ES-I3 (cell line): ENCODE results near the gene DEAF1.

Experiments
- H3K36me3 ChIP-seq: 2 replicates; pipeline ENCODE4 v1.6.1; 2013; ENCODE audit warnings: mild to moderate bottlenecking, low read length, control low read depth, moderate library complexity; ENCODE audit not compliant: insufficient read depth
- H3K4me1 ChIP-seq: 2 replicates; pipeline ENCODE4 v1.6.1; 2013; ENCODE audit warnings: mild to moderate bottlenecking, control low read depth, low read length; ENCODE audit not compliant: insufficient read depth
- H3K9ac ChIP-seq: 2 replicates; pipeline ENCODE4 v1.6.1; 2013; ENCODE audit warnings: low read depth, mild to moderate bottlenecking, low read length, moderate library complexity
- H3K9me3 ChIP-seq: 2 replicates; pipeline ENCODE4 v1.6.1; 2013; ENCODE audit warnings: mild to moderate bottlenecking, low read length, moderate library complexity; ENCODE audit not compliant: control insufficient read depth, insufficient read depth

Gene DEAF1

DNA sequence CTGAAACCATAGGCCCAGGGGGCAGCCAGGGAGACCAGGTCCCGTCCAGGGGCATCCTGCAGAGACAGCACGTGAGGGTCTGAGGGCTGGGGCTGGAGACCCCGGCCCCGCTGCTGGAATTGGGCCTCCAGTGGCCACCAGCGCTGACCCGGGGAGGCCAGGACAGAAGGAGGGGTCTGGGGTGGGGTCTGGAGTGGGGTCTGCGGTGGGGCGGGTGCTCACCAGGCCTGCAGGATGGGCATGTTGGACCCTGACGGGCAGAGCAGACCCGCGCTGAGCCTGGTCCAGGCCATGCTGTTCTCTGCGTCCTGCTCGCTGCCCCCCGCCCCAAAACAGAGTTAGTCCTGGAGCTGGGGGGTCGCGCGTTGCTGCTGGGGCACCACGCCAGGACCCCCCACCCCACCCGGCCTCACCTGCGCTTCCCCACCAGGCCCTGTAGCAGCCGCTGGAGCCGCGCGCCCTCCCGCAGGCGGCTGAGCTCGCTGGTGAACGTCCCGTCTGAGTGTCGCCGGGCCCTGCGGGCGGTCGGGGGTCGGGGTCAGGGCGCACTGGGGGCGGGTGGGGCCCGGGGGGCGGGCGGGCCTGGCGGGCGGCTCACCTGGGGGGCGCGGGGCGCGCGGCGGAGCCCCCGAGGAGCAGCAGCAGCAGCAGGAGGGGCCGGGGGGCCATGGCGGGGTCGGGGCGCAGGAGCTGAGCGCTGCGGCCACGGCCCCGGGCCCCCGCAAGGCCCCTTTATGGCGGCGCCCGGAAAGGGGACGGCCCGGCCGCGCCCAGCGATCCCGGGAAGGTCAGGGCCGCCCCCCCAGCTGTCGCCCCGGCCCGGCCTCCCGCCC lies 68.3 kb downstream of the DEAF1 start, which contains the start of gene SCT:
Gene SCT, minus strand, starts transcription at position 707 of the 833 bp plus-strand sequence. Its CDS starts 38 bp downstream, at position 669.
- Histone ChIP-seq H3K9ac (no peak within 1 kb of the TSS), H3K4me1 (no peaks in the 10 kb centered on the region; the same call in 1 of the 2 replicates), H3K9me3 (no peaks in the 10 kb centered on the region), H3K36me3 (no peaks in the 10 kb centered on the region)

DNA sequence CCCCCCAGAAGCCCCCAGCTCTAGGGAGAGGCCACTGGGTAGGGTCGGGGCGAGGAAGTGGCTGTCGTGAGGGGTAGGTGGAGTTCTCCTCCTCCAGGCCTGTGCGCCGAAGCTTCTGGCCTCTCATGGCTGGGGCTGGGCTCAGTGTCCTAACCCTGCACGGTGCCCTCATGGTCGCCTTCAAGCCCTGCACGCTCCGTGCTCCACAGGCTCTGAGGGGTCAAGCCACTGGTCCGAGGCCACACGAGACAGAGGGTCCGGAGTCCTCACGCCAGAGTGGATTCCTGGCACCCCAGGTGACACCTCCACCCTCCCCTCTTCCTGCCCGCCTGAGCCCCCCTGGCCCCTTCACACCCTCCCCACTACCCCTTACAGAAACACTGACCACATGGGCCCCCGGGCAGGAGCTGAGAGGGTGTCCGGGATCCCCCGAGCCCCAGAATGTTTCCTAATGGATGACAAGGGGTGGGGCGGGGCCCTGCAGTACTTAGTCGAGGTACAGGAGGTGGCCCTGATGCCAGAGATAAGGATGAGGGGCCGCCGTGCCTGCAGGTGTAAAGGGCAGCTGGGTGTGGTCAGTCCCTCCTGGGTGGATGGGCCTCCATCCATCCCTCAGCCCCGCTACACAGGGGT lies 69.3 kb downstream of the DEAF1 start:
- H3K9ac ChIP-seq: no peak overlapping the region
- no peaks in the 10 kb centered on the region; the same call in 1 of the 2 replicates for H3K4me1 ChIP-seq

DNA sequence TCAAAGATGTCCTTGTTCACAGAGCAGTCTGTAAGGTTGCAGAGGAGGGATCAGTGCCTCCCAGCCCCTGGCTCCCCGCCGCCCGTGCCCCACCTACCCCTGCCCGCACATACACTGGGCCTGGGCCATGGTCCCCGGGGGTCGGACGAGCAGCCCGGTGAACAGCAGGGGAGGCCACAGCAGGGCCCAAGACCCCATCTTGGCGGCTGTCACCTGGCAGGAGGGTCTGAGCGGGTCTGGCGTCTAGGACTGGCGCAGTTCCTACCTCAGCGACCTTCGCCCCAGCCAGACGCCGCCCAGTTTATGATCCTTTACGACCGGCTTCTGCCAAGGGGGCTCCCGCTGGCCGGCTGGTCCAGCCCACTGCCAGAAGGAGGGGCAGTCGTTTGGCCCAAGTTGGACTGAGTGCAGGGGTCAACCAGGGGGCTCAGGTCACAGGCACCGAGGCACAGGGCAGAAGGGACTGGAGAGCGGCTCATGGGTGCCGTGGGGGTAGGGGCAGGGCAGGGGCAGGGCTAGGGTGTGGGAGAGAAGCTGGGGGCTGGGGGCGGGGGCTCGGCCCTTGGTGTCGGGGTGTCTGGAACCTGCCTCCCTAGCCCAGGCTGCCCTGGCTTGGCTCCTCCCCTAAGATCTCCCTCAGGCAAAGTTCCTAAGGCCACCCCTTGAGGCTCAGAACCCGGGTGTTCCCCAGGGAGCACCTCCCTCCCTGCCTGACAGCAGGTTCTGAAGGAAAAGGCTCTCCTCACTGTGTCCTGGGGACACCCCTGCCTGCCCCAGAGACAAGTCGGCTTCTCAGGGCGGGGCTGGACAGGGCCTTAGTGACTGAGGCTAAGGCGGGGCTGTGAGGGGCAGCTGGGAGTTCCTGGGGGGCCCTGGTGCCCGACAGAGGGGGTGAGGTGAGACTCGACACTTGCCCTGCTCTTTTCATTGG lies 70.1 kb downstream of the DEAF1 start, which contains the start of gene CDHR5:
Gene CDHR5, minus strand, starts transcription at position 251 of the 931 bp plus-strand sequence. Its CDS starts 53 bp downstream, at position 198.
- Histone ChIP-seq H3K9me3 (no peaks in the 10 kb centered on the region), H3K4me1 (no peaks in the 10 kb centered on the region; the same call in 1 of the 2 replicates), H3K9ac (no peak within 1 kb of the TSS), H3K36me3 (no peaks in the 10 kb centered on the region)

More for the DNA sequence above, 69.3 kb downstream of the DEAF1 start:
- no peaks in the 10 kb centered on the region for H3K9me3 ChIP-seq
- H3K36me3 ChIP-seq: no peaks in the 10 kb centered on the region

- Histone ChIP-seq H3K4me1 (no peaks in the 10 kb centered on the region), H3K9me3 (no peaks in the 10 kb centered on the region), H3K9ac (no peak overlapping the region), H3K36me3 (no peaks in the 10 kb centered on the region)
These were observed 70.9 kb downstream of the DEAF1 start for GRCh38 chr11:623999-624704.

DNA sequence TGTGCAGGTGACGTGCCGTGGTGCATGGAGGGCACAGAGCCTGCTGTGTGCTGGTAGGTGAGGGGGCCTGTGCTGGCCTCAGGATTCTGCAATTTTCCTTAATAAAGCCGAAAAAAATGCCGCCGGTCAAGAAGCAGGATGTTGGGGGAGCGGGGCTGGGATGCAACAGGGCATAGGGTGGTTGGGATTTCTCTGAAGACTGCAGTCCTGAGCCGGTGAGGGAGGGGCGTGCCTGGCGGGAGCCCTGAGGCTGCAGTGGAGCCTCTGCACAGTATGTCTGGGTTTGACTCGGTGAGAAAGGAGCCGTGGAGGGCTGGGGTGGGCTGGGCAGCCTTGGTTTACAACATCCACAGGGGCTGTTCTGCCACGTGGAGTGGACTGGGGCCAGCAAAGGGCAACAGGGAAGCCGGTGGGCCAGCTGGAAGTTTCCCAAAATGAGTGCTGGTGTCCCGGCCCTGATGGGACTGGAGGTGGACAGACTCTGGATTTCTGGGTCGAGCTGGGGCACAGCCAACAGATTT lies 71.6 kb downstream of the DEAF1 start:
- Histone ChIP-seq H3K4me1 (no peaks in the 10 kb centered on the region), H3K9me3 (no peaks in the 10 kb centered on the region), H3K9ac (no peak overlapping the region), H3K36me3 (no peaks in the 10 kb centered on the region)

GRCh38 chr11:621838-622237 lies 73.2 kb downstream of the DEAF1 start:
- no peak overlapping the region for H3K9ac ChIP-seq
- no peaks in the 10 kb centered on the region for H3K9me3 ChIP-seq
- H3K36me3 ChIP-seq: no peaks in the 10 kb centered on the region
- H3K4me1 ChIP-seq: no peaks in the 10 kb centered on the region

DNA sequence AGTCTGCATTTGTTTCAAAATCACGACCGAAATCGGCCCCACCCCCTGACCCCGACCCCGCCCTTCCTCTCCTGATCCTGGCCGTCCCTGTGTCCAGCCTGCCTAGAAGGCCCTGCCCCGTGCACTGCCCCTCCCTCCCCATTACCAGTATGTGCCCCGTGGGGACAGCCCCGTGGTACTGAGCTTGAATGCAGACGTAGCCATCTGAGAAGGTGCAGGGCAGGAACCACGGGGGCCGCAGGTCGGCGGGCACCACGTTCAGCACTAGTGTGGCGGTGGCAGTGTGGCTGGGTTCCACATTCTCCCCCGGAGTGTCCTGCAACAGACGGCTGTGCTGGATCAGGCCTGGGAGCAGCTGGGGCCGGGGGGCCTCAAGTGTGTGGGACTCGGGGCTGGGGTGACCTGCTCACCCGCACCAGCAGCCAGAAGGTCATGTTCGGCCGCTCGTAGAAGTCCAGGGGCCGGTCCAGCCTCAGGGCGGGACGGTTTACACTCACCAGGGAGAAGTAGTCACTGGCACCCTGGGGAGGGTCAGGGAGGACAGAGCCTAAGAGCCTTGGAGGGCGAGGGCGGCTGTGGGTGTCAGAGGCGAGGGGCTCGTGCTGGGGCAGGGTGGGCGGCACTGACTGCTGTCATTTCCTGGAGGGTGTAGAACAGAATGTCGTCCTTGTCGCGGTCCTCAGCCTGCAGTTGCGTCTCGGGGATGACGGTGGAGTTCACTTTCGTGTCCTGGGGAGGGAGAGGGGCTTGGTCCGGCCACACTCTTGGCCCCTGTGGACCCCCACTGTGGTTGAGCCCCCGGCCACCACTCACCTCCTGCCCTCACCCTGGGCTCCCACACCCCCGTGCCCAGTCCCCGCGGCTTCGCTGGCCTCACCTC lies 73.8 kb downstream of the DEAF1 start:
- Histone ChIP-seq H3K4me1 (no peaks in the 10 kb centered on the region; the same call in 1 of the 2 replicates), H3K9me3 (no peaks in the 10 kb centered on the region), H3K36me3 (no peaks in the 10 kb centered on the region), H3K9ac (no peak overlapping the region)

DNA sequence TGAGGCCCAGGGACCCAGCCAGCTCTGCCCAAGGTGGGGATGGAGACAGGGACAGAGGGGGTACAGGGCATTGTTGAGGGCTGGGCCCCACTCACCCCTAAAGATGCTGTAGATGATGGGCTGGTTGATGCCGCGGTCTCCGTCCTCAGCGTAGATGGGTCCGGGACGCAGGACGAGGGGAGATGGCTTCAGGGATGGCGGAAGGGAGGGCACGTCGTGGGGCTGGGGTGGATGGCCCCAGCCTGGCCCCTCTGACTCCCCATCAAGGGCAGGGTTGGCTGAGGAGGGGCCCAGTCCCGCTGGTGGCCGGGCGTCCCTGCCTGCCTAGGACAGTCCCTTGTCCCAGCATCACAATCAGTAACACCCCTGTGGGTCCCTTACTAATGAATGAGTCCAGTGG lies 74.8 kb downstream of the DEAF1 start:
- Histone ChIP-seq H3K4me1 (no peaks in the 10 kb centered on the region; the same call in 1 of the 2 replicates), H3K9me3 (no peaks in the 10 kb centered on the region), H3K36me3 (no peaks in the 10 kb centered on the region), H3K9ac (no peak overlapping the region)

DNA sequence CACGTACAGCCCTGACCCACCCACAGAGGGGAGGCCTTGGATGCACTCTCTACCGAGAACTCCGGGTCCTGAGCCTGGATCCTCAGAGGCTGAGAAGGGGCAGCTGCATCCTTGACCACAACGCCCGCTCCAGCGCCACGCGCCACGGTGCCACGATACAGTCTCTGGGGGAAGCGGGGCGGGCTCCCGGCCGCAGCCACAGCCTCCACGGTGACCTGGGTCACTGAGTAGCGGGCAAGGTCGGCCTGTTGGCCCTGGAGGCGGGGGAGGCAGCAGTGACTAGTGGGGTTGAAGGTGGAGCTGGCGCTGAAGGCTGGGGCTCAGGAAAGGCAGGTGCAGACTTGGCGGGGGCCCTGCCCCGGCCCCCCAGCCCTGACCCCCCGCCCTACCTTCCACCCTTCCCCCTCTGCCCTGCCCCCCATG lies 75.4 kb downstream of the DEAF1 start:
- Histone ChIP-seq H3K4me1 (no peaks in the 10 kb centered on the region; the same call in 1 of the 2 replicates), H3K9ac (no peak overlapping the region), H3K36me3 (no peaks in the 10 kb centered on the region), H3K9me3 (no peaks in the 10 kb centered on the region)

DNA sequence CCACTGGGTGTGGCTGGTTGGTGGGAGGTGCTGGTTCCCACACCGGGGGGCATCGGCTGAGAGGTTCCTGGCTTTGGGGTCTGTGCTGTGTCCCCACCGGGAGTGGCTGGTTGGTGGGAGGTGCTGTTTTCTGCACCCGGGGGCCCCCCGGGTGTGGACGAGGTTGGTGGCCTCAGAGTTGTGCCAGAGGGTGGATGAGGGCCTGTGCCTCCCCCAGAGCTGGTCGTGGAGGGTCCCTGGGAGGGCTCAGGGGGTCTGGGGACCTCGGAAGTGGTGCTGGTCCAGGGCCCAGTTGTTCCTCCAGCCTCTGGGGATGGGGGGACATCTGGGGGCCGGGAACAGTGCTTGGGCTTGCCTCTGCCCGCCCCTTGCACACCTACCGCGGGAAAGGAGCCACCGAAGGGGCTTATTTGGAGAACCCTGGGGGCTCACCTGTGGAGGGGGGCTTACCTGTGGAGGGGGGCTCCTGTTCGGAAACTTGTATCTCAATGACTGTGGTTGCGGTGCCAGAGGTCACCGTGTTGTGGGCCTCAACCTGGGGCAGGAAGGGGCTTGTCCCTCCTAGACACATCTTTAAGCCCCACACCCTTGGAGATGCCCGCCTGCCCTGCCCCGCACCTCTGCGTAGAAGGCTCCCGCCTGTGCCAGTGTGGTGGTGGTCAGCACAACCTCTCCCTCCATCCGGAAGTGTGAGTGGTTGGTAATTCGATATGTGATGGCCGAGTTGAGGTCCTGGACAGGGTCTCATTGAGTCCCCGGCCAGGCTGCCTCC lies 76.0 kb downstream of the DEAF1 start:
- no peaks in the 10 kb centered on the region for H3K36me3 ChIP-seq
- no peaks in the 10 kb centered on the region for H3K9me3 ChIP-seq
- H3K4me1 ChIP-seq: no peaks in the 10 kb centered on the region; the same call in 1 of the 2 replicates
- no peak overlapping the region for H3K9ac ChIP-seq

- Histone ChIP-seq H3K9me3 (no peaks in the 10 kb centered on the region), H3K9ac (no peak overlapping the region), H3K36me3 (no peaks in the 10 kb centered on the region), H3K4me1 (no peaks in the 10 kb centered on the region; the same call in 1 of the 2 replicates)
These were observed 76.9 kb downstream of the DEAF1 start for GRCh38 chr11:617912-618682.
